ENCODE results near the gene C1QL4.
"Not testable (repeated sequence)": the region's sequence is repeated elsewhere in the genome, so short reads cannot be mapped to it uniquely, and the experiment has no call there.

GRCh38 chr12:49333778-49334177 lies 3.2 kb downstream of the C1QL4 start:
- TF ChIP-seq CTCF (optimal IDR thresholded peaks at IDR 0.05 in 1 of 3, IDR thresholded peaks at IDR 0.05 in 1 of 3, conservative IDR thresholded peaks at IDR 0.05 in 1 of 3; ENCODE audit: extremely low read depth in 1 of 3, insufficient read depth in 2 of 3, low read length in 3 of 3); EZH2 (IDR thresholded peaks at IDR 0.05; ENCODE audit: low read length): not testable (repeated sequence)

All from keratinocyte (primary cell).